Mesenchymal stem cell (in vitro differentiated cells and primary cell): ENCODE results near the gene PLEKHH1.

Source experiments
- DNase-seq: peaks from one replicate; pipeline ENCODE4 v3.0.0-alpha.2; 2013
- H2AFZ ChIP-seq: one replicate; pipeline ENCODE4 v1.6.1; 2013; ENCODE audit warnings: low read depth, mild to moderate bottlenecking, control low read depth, inconsistent platforms, low read length, moderate library complexity
- H2AK5ac ChIP-seq: 2 replicates; pipeline ENCODE4 v1.6.1; 2013; ENCODE audit warnings: low read length, moderate library complexity, mild to moderate bottlenecking, inconsistent platforms; ENCODE audit not compliant: severe bottlenecking
- H2BK120ac ChIP-seq: one replicate; pipeline ENCODE4 v1.6.1; 2013; ENCODE audit warnings: low read depth, mild to moderate bottlenecking, inconsistent platforms, low read length, moderate library complexity
- H2BK12ac ChIP-seq, 2 experiments: one replicate each; pipeline ENCODE4 v1.6.1; 2013; ENCODE audit warnings: inconsistent platforms in 2 of 2, low read length in 2 of 2, mild to moderate bottlenecking in 2 of 2, moderate library complexity in 2 of 2, control low read depth in 1 of 2
- H2BK15ac ChIP-seq: one replicate; pipeline ENCODE4 v1.6.1; 2013; ENCODE audit warnings: mild to moderate bottlenecking, low read depth, inconsistent platforms; ENCODE audit not compliant: poor library complexity, severe bottlenecking
- H2BK5ac ChIP-seq: 2 replicates; pipeline ENCODE4 v1.6.1; 2013; ENCODE audit warnings: low read depth, mild to moderate bottlenecking, low read length, control low read depth, inconsistent platforms; ENCODE audit not compliant: poor library complexity, severe bottlenecking
- H3K14ac ChIP-seq, 2 experiments: one replicate each; pipeline ENCODE4 v1.6.1; 2013; ENCODE audit warnings: inconsistent platforms in 2 of 2, low read length in 2 of 2, control low read depth in 1 of 2, mild to moderate bottlenecking in 1 of 2, moderate library complexity in 1 of 2
- H3K18ac ChIP-seq, 2 experiments: one replicate each; pipeline ENCODE4 v1.6.1; 2013; ENCODE audit warnings: inconsistent platforms in 2 of 2, low read length in 2 of 2, control low read depth in 1 of 2, low read depth in 1 of 2, mild to moderate bottlenecking in 1 of 2
- H3K23ac ChIP-seq, 2 experiments: one replicate each; pipeline ENCODE4 v1.6.1; 2013; ENCODE audit warnings: inconsistent platforms in 2 of 2, low read length in 2 of 2, mild to moderate bottlenecking in 2 of 2, moderate library complexity in 2 of 2, control low read depth in 1 of 2
- H3K27ac ChIP-seq: 2 replicates; pipeline ENCODE4 v1.5.1; 2013; ENCODE audit warnings: mild to moderate bottlenecking, moderate library complexity, low read length, control low read depth, inconsistent platforms; ENCODE audit not compliant: poor library complexity, severe bottlenecking
- H3K27me3 ChIP-seq, 2 experiments: 2 replicates each; pipeline versions ENCODE4 v1.6.1 to v1.7.0; 2013; ENCODE audit warnings: low read length in 2 of 2, mild to moderate bottlenecking in 2 of 2, moderate library complexity in 2 of 2, control low read depth in 1 of 2, inconsistent platforms in 1 of 2; ENCODE audit not compliant: control insufficient read depth in 1 of 2, insufficient read depth in 1 of 2
- H3K36me3 ChIP-seq, 2 experiments: 2 replicates each; pipeline versions ENCODE4 v1.6.1 to v1.7.0; 2013; ENCODE audit warnings: low read length in 2 of 2, control low read depth in 1 of 2, inconsistent platforms in 1 of 2, low read depth in 1 of 2, mild to moderate bottlenecking in 1 of 2; ENCODE audit not compliant: insufficient read depth in 2 of 2, control insufficient read depth in 1 of 2
- H3K4ac ChIP-seq, 2 experiments: one replicate each; pipeline ENCODE4 v1.6.1; 2013; ENCODE audit warnings: inconsistent platforms in 2 of 2, low read length in 2 of 2, mild to moderate bottlenecking in 2 of 2, moderate library complexity in 2 of 2, control low read depth in 1 of 2, low read depth in 1 of 2
- H3K4me1 ChIP-seq: 2 replicates; pipeline ENCODE4 v1.6.1; 2013; ENCODE audit warnings: low read depth, low read length, control low read depth; ENCODE audit not compliant: control insufficient read depth, insufficient read depth
- H3K4me2 ChIP-seq: 2 replicates; pipeline ENCODE4 v1.6.1; 2013; ENCODE audit warnings: low read length, mild to moderate bottlenecking, inconsistent platforms; ENCODE audit not compliant: poor library complexity, severe bottlenecking
- H3K4me3 ChIP-seq, 2 experiments: 2 replicates each; pipeline versions ENCODE4 v1.5.1 to v1.7.0; 2013; ENCODE audit warnings: low read length in 2 of 2, mild to moderate bottlenecking in 2 of 2, control low read depth in 1 of 2, low read depth in 1 of 2; ENCODE audit not compliant: insufficient read depth in 1 of 2
- H3K79me1 ChIP-seq: replicated peaks from 2 replicates; pipeline ENCODE4 v1.6.1; 2013; ENCODE audit warnings: mild to moderate bottlenecking, control low read depth, low read length, inconsistent platforms; ENCODE audit not compliant: poor library complexity, severe bottlenecking
- H3K9ac ChIP-seq: 2 replicates; pipeline ENCODE4 v1.7.0; 2013; ENCODE audit warnings: mild to moderate bottlenecking, low read length, moderate library complexity
- H3K9me3 ChIP-seq: 2 replicates; pipeline ENCODE4 v1.7.0; 2013; ENCODE audit warnings: mild to moderate bottlenecking, low read length; ENCODE audit not compliant: control insufficient read depth
- H4K8ac ChIP-seq: one replicate; pipeline ENCODE4 v1.6.1; 2013; ENCODE audit warnings: inconsistent platforms, mild to moderate bottlenecking, low read length, moderate library complexity
- H4K91ac ChIP-seq: one replicate; pipeline ENCODE4 v1.6.1; 2013; ENCODE audit warnings: mild to moderate bottlenecking, low read length, inconsistent platforms
- WGBS: methylation state at CpG from one replicate; pipeline ENCODE4 v1.1.7; 2013; ENCODE audit warnings: mixed read lengths; 5-methylcytosine and 5-hydroxymethylcytosine counted together

Gene PLEKHH1

GRCh38 chr14:67551940-67552339, 18.9 kb downstream of the PLEKHH1 start:
- H2BK12ac ChIP-seq, result no peak overlapping the region
- no peak overlapping the region for H2AFZ ChIP-seq
- no peak overlapping the region for H3K27ac ChIP-seq
- H3K4me3 ChIP-seq, result no peak overlapping the region
- H2AK5ac ChIP-seq, result no peak overlapping the region
- peaks cover 3% of the 10 kb centered on the region for H3K4me1 ChIP-seq
- H3K9me3 ChIP-seq, result no peaks in the 10 kb centered on the region
- H3K27me3 ChIP-seq, result peaks cover 0 to 29% of the 10 kb centered on the region in 2 experiments
- no peak overlapping the region for H2BK120ac ChIP-seq
- H2BK5ac ChIP-seq, result no peak overlapping the region
- no peak overlapping the region for H4K8ac ChIP-seq
- H3K23ac ChIP-seq, result no peak overlapping the region
- H3K4ac ChIP-seq, result no peak overlapping the region
- H3K79me1 ChIP-seq, result no peaks in the 10 kb centered on the region
- no peak overlapping the region for H3K18ac ChIP-seq
- no peak overlapping the region for H2BK15ac ChIP-seq
- no peak overlapping the region for H3K4me2 ChIP-seq
- H4K91ac ChIP-seq, result no peak overlapping the region
- 92% methylated on average over 3 of the region's 3 CpGs for WGBS
- peaks cover 0 to 9% of the 10 kb centered on the region in 2 experiments for H3K36me3 ChIP-seq
- H3K14ac ChIP-seq, result no peak overlapping the region
- DNase-seq, result no peak
- H3K9ac ChIP-seq, result no peak overlapping the region

GRCh38 chr14:67553547-67553946, 20.5 kb downstream of the PLEKHH1 start:
- Histone ChIP-seq H3K4ac (no peak overlapping the region), H3K18ac (no peak overlapping the region), H2AFZ (no peak overlapping the region), H2BK120ac (no peak overlapping the region), H4K8ac (no peak overlapping the region), H3K79me1 (no peaks in the 10 kb centered on the region), H3K27me3 (peaks cover 0 to 23% of the 10 kb centered on the region in 2 experiments), H3K4me3 (no peak overlapping the region), H4K91ac (no peak overlapping the region), H3K4me1 (peaks cover 10% of the 10 kb centered on the region), H3K27ac (no peak overlapping the region), H3K36me3 (peaks cover 0 to 9% of the 10 kb centered on the region in 2 experiments), H3K9ac (no peak overlapping the region), H3K14ac (no peak overlapping the region), H2AK5ac (no peak overlapping the region), H3K23ac (no peak overlapping the region), H2BK15ac (no peak overlapping the region), H2BK12ac (no peak overlapping the region), H3K9me3 (no peaks in the 10 kb centered on the region), H3K4me2 (no peak overlapping the region), H2BK5ac (no peak overlapping the region)
- 77% methylated on average over 3 of the region's 3 CpGs for WGBS
- no peak for DNase-seq

- Histone ChIP-seq H2AFZ (no peak overlapping the region), H4K8ac (no peak overlapping the region), H2BK12ac (no peak overlapping the region), H3K4ac (no peak overlapping the region), H3K9me3 (no peaks in the 10 kb centered on the region), H3K27me3 (peaks cover 0 to 23% of the 10 kb centered on the region in 2 experiments), H3K27ac (no peak overlapping the region), H3K18ac (no peak overlapping the region), H4K91ac (no peak overlapping the region), H2BK5ac (no peak overlapping the region), H3K14ac (no peak overlapping the region), H3K4me1 (peaks cover 11% of the 10 kb centered on the region), H3K4me3 (no peak overlapping the region), H2BK15ac (no peak overlapping the region), H3K4me2 (no peak overlapping the region), H3K79me1 (no peaks in the 10 kb centered on the region), H2BK120ac (no peak overlapping the region), H2AK5ac (peak overlapping the region; percentile 58), H3K9ac (no peak overlapping the region), H3K36me3 (peaks cover 0 to 9% of the 10 kb centered on the region in 2 experiments), H3K23ac (no peak overlapping the region)
- 90% methylated on average over 7 of the region's 7 CpGs for WGBS
- no peak for DNase-seq
Measured at GRCh38 chr14:67554341-67554740, 21.3 kb downstream of the PLEKHH1 start.

GRCh38 chr14:67555518-67556090, 22.5 kb downstream of the PLEKHH1 start:
- no peak overlapping the region for H3K4me3 ChIP-seq
- H2BK120ac ChIP-seq, result no peak overlapping the region
- 77% methylated on average over 8 of the region's 11 CpGs for WGBS
- H2AFZ ChIP-seq, result no peak overlapping the region
- H3K79me1 ChIP-seq, result no peaks in the 10 kb centered on the region
- H3K9ac ChIP-seq, result no peak overlapping the region
- H4K8ac ChIP-seq, result no peak overlapping the region
- no peak overlapping the region for H3K4ac ChIP-seq
- no peak overlapping the region for H3K14ac ChIP-seq
- H3K23ac ChIP-seq, result no peak overlapping the region
- DNase-seq, result no peak
- H3K18ac ChIP-seq, result no peak overlapping the region
- peaks cover 14% of the 10 kb centered on the region for H3K4me1 ChIP-seq
- H4K91ac ChIP-seq, result no peak overlapping the region
- H2AK5ac ChIP-seq, result peak overlapping the region; percentile 50
- H2BK5ac ChIP-seq, result no peak overlapping the region
- no peak overlapping the region for H3K27ac ChIP-seq
- H3K36me3 ChIP-seq, result peaks cover 0 to 9% of the 10 kb centered on the region in 2 experiments
- no peak overlapping the region for H2BK15ac ChIP-seq
- no peak overlapping the region for H3K4me2 ChIP-seq
- H3K27me3 ChIP-seq, result peaks cover 0 to 23% of the 10 kb centered on the region in 2 experiments
- H2BK12ac ChIP-seq, result no peak overlapping the region
- H3K9me3 ChIP-seq, result no peaks in the 10 kb centered on the region
